H9 (cell line): ENCODE results near the gene MGAT4A. TPM values are rescaled to one million over a fixed set of nuclear protein-coding genes. Genes with fewer than 3 reads are reported as not detected.

ENCODE experiments used
- DNase-seq: peaks from one replicate; pipeline ENCODE4 v3.0.0-alpha.2; 2017
- H2AFZ ChIP-seq: one replicate; pipeline ENCODE4 v1.6.1; 2013; ENCODE audit warnings: mild to moderate bottlenecking, low read length, control low read depth, moderate library complexity
- H2AK5ac ChIP-seq: 2 replicates; pipeline ENCODE4 v1.6.1; 2013; ENCODE audit warnings: low read length, control low read depth, mixed read lengths; ENCODE audit not compliant: insufficient read length
- H2BK120ac ChIP-seq: one replicate; pipeline ENCODE4 v1.6.1; 2013; ENCODE audit warnings: low read depth, mild to moderate bottlenecking, low read length, control low read depth, inconsistent platforms; ENCODE audit not compliant: poor library complexity, severe bottlenecking
- H2BK12ac ChIP-seq: 2 replicates; pipeline ENCODE4 v1.6.1; 2013; ENCODE audit warnings: low read length, control low read depth, mixed read lengths, low read depth; ENCODE audit not compliant: insufficient read length
- H2BK15ac ChIP-seq: 2 replicates; pipeline ENCODE4 v1.6.1; 2013; ENCODE audit warnings: low read depth, low read length, control low read depth
- H2BK20ac ChIP-seq: one replicate; pipeline ENCODE4 v1.6.1; 2013; ENCODE audit warnings: low read depth, mild to moderate bottlenecking, low read length, control low read depth, inconsistent platforms; ENCODE audit not compliant: poor library complexity, severe bottlenecking
- H2BK5ac ChIP-seq: 2 replicates; pipeline ENCODE4 v1.6.1; 2013; ENCODE audit warnings: low read length, control low read depth, mixed read lengths; ENCODE audit not compliant: insufficient read length
- H3K14ac ChIP-seq: 2 replicates; pipeline ENCODE4 v1.6.1; 2013; ENCODE audit warnings: low read length, control low read depth; ENCODE audit not compliant: insufficient read depth
- H3K18ac ChIP-seq: 2 replicates; pipeline ENCODE4 v1.6.1; 2013; ENCODE audit warnings: low read depth, mild to moderate bottlenecking, mixed read lengths, low read length, control low read depth; ENCODE audit not compliant: insufficient read length
- H3K23ac ChIP-seq: 2 replicates; pipeline ENCODE4 v1.6.1; 2013; ENCODE audit warnings: low read length, control low read depth, mixed read lengths, low read depth; ENCODE audit not compliant: insufficient read length
- H3K23me2 ChIP-seq: 2 replicates; pipeline ENCODE4 v1.6.1; 2013; ENCODE audit warnings: low read depth, mild to moderate bottlenecking, mixed read lengths, low read length, control low read depth; ENCODE audit not compliant: insufficient read length, poor library complexity, severe bottlenecking
- H3K27ac ChIP-seq: 2 replicates; pipeline ENCODE4 v1.5.1; 2013; ENCODE audit warnings: low read length, control low read depth, mixed read lengths, low read depth; ENCODE audit not compliant: insufficient read length
- H3K27me3 ChIP-seq: 2 replicates; pipeline ENCODE4 v1.6.1; 2013; ENCODE audit warnings: low read length, control low read depth, inconsistent platforms; ENCODE audit not compliant: insufficient read depth
- H3K4ac ChIP-seq: 2 replicates; pipeline ENCODE4 v1.6.1; 2013; ENCODE audit warnings: low read depth, mild to moderate bottlenecking, control low read depth, inconsistent platforms, low read length, moderate library complexity
- H3K4me1 ChIP-seq: 2 replicates; pipeline ENCODE4 v1.6.1; 2013; ENCODE audit warnings: low read length, control low read depth, inconsistent platforms; ENCODE audit not compliant: insufficient read depth
- H3K4me2 ChIP-seq: 2 replicates; pipeline ENCODE4 v1.6.1; 2013; ENCODE audit warnings: low read length, control low read depth, mixed read lengths; ENCODE audit not compliant: insufficient read length, insufficient read depth
- H3K56ac ChIP-seq: 2 replicates; pipeline ENCODE4 v1.6.1; 2013; ENCODE audit warnings: low read depth, mild to moderate bottlenecking, mixed read lengths, low read length, control low read depth; ENCODE audit not compliant: insufficient read length
- H3K79me1 ChIP-seq: 2 replicates; pipeline ENCODE4 v1.6.1; 2013; ENCODE audit warnings: low read depth, mild to moderate bottlenecking, moderate library complexity, low read length, control low read depth, inconsistent platforms; ENCODE audit not compliant: insufficient read depth, poor library complexity, severe bottlenecking
- H3K79me2 ChIP-seq: 2 replicates; pipeline ENCODE4 v1.6.1; 2013; ENCODE audit warnings: low read length, control low read depth, inconsistent platforms; ENCODE audit not compliant: insufficient read depth
- H3K9ac ChIP-seq: 2 replicates; pipeline ENCODE4 v1.6.1; 2013; ENCODE audit warnings: low read length, control low read depth, mixed read lengths; ENCODE audit not compliant: insufficient read length; ENCODE audit errors: extremely low read depth
- H3K9me3 ChIP-seq: one replicate; pipeline ENCODE4 v1.6.1; 2013; ENCODE audit warnings: low read depth, low read length, inconsistent platforms; ENCODE audit not compliant: control insufficient read depth
- H3T11ph ChIP-seq: one replicate; pipeline ENCODE4 v1.6.1; 2013; ENCODE audit warnings: mild to moderate bottlenecking, low read length, control low read depth, inconsistent platforms
- H4K20me1 ChIP-seq: one replicate; pipeline ENCODE4 v1.6.1; 2013; ENCODE audit not compliant: control insufficient read depth, insufficient read length, insufficient read depth
- H4K5ac ChIP-seq: 2 replicates; pipeline ENCODE4 v1.6.1; 2013; ENCODE audit warnings: low read depth, mild to moderate bottlenecking, mixed read lengths, low read length, control low read depth; ENCODE audit not compliant: insufficient read length
- H4K8ac ChIP-seq: replicated peaks from 2 replicates; pipeline ENCODE4 v1.6.1; 2013; ENCODE audit warnings: low read length, control low read depth, mixed read lengths, low read depth; ENCODE audit not compliant: insufficient read length
- H4K91ac ChIP-seq: 2 replicates; pipeline ENCODE4 v1.6.1; 2013; ENCODE audit warnings: low read depth, mild to moderate bottlenecking, moderate library complexity, mixed read lengths, low read length, control low read depth; ENCODE audit not compliant: insufficient read length
- H3K27ac Mint-ChIP-seq, 3 experiments: 2 replicates in 2 of 3; 3 replicates in 1 of 3; pipeline ENCODE4 v1.8.0; 2020 to 2021; ENCODE audit warnings: mixed read lengths in 3 of 3, mild to moderate bottlenecking in 1 of 3, moderate library complexity in 1 of 3
- H3K27me3 Mint-ChIP-seq: 2 replicates; pipeline ENCODE4 v1.8.0; 2021; ENCODE audit warnings: low read depth, mild to moderate bottlenecking, moderate library complexity, mixed read lengths
- H3K36me3 Mint-ChIP-seq, 3 experiments: 2 replicates in 2 of 3; 3 replicates in 1 of 3; pipeline ENCODE4 v1.8.0; 2020 to 2021; ENCODE audit warnings: low read depth in 3 of 3, mixed read lengths in 3 of 3; ENCODE audit not compliant: insufficient read depth in 1 of 3
- H3K4me1 Mint-ChIP-seq, 2 experiments: 2 replicates each; pipeline ENCODE4 v1.8.0; 2020; ENCODE audit warnings: mixed read lengths in 2 of 2
- H3K4me3 Mint-ChIP-seq, 2 experiments: 2 replicates in 1 of 2; 3 replicates in 1 of 2; pipeline ENCODE4 v1.8.0; 2020 to 2021; ENCODE audit warnings: mild to moderate bottlenecking in 2 of 2, mixed read lengths in 2 of 2, moderate library complexity in 1 of 2
- H3K9me3 Mint-ChIP-seq, 2 experiments: 2 replicates in 1 of 2; 3 replicates in 1 of 2; pipeline ENCODE4 v1.8.0; 2020; ENCODE audit warnings: mild to moderate bottlenecking in 2 of 2, mixed read lengths in 2 of 2, moderate library complexity in 1 of 2
- CTCF ChIP-seq: fragments of 200-600 bp; sonication (generic); conservative IDR thresholded peaks from 3 replicates; pipeline ENCODE4 v1.8.0; 2021; ENCODE audit warnings: antibody characterized with exemption, mild to moderate bottlenecking
- total RNA-seq: library from RNA; stranded (reverse); gene quantifications from 2 replicates; pipeline ENCODE4 v1.2.1, GENCODE V29; 2021

Gene MGAT4A
- total RNA-seq, 1 experiment from 2014 or later: 3.5 TPM

DNA sequence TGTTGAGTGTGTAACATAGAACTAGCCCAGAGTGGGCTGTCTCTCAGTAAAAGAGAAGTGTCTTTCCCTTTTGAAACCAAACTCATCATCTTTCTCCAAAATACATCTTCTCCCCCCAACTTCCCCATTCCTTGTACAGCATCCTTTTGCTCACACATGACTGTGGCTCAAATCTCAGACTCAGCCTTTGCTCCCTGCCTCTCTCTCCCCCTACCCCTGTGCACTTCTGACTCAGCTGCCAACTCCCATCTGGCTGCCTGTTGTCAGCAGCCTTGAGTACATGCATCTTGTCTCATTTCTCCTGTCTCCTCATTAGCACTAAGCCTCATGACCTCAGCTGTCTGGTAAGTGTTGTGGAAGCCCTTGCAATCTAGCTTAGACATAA lies 18.1 kb upstream of the MGAT4A start:
- H3K36me3 Mint-ChIP-seq: no peaks in the 10 kb centered on the region
- Histone ChIP-seq H3K9ac (no peak overlapping the region), H3K27ac (no peak overlapping the region)

More for the DNA sequence above, 18.1 kb upstream of the MGAT4A start:
- H3K4me3 Mint-ChIP-seq: no peak overlapping the region
- Histone ChIP-seq H4K5ac (no peak overlapping the region), H3K79me2 (no peaks in the 10 kb centered on the region), H3K4ac (no peak overlapping the region), H3K4me2 (no peak overlapping the region), H3K23me2 (no peaks in the 10 kb centered on the region), H2BK12ac (no peak overlapping the region), H3K9me3 (no peaks in the 10 kb centered on the region), H3K4me1 (no peaks in the 10 kb centered on the region; the same call in 1 of the 2 replicates), H4K8ac (no peak overlapping the region), H3K23ac (no peak overlapping the region), H3K79me1 (no peaks in the 10 kb centered on the region), H2BK15ac (no peak overlapping the region), H3K14ac (no peak overlapping the region), H3K18ac (no peak overlapping the region), H4K20me1 (no peaks in the 10 kb centered on the region), H2AK5ac (no peak overlapping the region), H3T11ph (no peak overlapping the region), H3K27me3 (no peaks in the 10 kb centered on the region; the same call in 1 of the 2 replicates), H2AFZ (no peak overlapping the region), H2BK120ac (no peak overlapping the region), H4K91ac (no peak overlapping the region), H3K56ac (no peak overlapping the region), H2BK20ac (no peak overlapping the region), H2BK5ac (no peak overlapping the region)
- no peak for TF ChIP-seq CTCF
- peaks cover 10 to 11% of the 10 kb centered on the region in 2 experiments for H3K4me1 Mint-ChIP-seq
- DNase-seq: no peak
- peaks cover 5% of the 10 kb centered on the region for H3K27me3 Mint-ChIP-seq
- H3K27ac Mint-ChIP-seq: peak overlapping the region in 1 of 3 experiments; percentile 85; a peak in 1 of 7 replicates
- peaks cover 2 to 3% of the 10 kb centered on the region in 2 experiments; a peak in 2 of 5 replicates for H3K9me3 Mint-ChIP-seq
